ENCODE data around the gene CD163.
A peak's percentile ranks its signal among the peaks of the same experiment; 100 is the strongest.
"Not testable (repeated sequence)": the region's sequence is repeated elsewhere in the genome, so short reads cannot be mapped to it uniquely, and the experiment has no call there.

CD163 gene

GRCh38 chr12:7448099-7448498, 55.5 kb downstream of the CD163 start:
- no peak for DNase-seq (ENCODE audit: low read depth)

DNA sequence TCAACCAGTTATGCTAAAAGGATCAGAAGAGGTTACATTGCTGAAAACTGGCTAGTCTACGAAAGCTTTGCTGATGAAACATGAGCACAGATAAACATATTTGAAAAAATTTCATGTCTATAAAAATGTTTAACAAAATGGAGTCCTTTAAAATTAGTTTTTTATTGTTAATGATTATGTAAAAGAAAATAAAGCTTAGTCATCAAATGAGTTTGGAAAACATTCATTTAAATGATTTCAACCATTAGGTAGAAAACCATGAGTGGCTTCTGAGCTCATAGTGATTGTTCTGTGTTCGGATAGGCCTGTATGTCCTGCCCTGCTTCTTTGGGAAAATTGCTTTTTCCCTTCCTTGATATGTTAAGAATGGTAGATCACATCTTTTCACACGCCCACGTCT, 59.0 kb downstream of the CD163 start:
- DNase-seq (ENCODE audit: low read depth) = no peak

- DNase-seq (ENCODE audit: low read depth) = no peak
Observed at GRCh38 chr12:7444076-7444475, 59.5 kb downstream of the CD163 start, which contains the start of gene CD163L1. CD163L1 (minus strand) TSS chr12:7444153; CDS start chr12:7444127, 26 bp downstream.

- no peak for DNase-seq (ENCODE audit: low read depth)
Observed at GRCh38 chr12:7441216-7441615, 62.4 kb downstream of the CD163 start.

- DNase-seq (ENCODE audit: low read depth) = peak; percentile 50
Observed at GRCh38 chr12:7439579-7440505, 63.7 kb downstream of the CD163 start.

GRCh38 chr12:7438291-7438995, 65.1 kb downstream of the CD163 start:
- not testable (repeated sequence) for DNase-seq (ENCODE audit: low read depth)

GRCh38 chr12:7437494-7437893, 66.1 kb downstream of the CD163 start:
- DNase-seq (ENCODE audit: low read depth) = not testable (repeated sequence)

DNA sequence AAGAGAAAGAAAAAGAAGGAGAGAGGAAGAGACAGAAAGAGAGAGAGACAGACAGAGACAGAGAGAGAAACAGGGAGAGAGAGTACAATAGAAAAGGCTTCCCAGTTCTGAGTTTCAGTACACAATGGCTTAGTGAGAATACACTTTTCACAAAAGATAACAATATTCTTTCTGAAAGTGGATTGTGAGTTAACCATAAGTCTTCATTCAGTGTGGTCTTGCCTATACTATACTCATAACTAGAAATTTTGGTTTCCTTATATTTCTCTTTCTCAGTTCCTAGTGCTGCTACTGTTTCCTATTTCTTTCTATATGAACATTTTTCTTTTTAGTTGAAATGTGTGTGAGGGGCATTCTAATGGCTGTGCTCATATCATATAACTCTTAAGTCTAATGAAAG, 68.9 kb downstream of the CD163 start:
- no peak for DNase-seq (ENCODE audit: low read depth)

DNA sequence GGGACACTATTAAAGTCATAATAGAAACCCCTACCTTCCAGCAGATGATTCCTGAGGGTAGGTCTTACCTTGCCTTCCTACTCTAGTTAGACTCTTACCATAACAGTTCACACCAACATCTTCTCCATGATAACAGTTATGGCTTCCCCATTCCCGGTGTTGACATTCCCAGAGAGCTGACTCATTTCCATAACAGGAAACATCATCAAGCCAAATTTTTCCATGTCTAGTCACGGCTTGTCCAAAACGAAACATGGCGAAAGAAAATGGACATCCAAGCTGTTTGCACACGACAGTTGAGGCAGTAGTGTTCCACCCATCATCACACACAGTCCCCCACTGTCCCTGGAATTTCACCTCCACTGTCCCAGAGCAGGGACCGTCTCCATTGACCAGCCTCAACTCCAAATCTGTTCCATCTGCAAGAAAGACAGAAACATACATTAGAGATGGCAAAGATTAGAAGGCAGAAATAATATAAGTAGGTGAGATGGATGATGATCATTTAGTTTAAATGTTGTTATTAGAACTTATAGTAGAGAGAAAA, 70.2 kb downstream of the CD163 start:
- peak; percentile 25 for DNase-seq (ENCODE audit: low read depth)

DNA sequence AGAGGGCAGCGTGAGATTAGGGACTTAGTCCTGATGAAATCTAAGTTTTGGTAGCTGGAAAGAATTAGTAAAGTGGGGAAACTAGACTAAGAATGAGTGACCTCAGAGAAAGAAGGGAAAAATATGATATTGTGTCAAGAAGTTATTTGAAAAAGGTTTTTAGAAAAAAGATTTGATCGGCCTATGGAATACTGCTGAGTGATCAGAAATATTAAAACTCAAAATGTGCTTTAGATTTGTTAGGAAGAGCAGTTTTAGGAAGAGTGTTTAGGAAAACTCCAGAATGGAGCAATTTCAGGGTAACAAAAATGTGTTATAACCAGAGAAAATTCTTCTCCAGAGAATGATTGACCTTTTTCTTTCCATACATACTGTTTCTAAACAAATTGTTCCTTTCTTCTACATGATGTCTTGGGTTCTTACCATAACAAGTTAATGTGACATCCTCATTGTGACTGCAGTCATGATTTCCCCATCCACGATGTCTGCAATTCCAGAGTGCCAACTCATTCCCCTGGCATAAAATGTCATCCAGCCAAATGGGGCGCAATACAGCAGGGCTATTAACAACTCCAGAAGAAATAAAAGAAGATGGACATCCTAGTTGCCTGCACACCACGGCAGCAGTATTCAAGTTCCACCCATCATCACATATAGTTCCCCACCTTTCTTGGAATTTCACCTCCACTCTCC, 71.4 kb downstream of the CD163 start:
- DNase-seq (ENCODE audit: low read depth) = peak; percentile 55

All from fibroblast of gingiva (primary cell).